Activated T-cell treated with anti-CD3 and anti-CD28 coated beads for 24 hours (primary cell): ENCODE data around the gene TTC33.
"Not testable (repeated sequence)": the region's sequence is repeated elsewhere in the genome, so short reads cannot be mapped to it uniquely, and the experiment has no call there.

ENCODE experiments used
- DNase-seq: peaks from one replicate; pipeline ENCODE4 v3.0.0-alpha.2; 2020; ENCODE audit warnings: low read depth

TTC33 gene

GRCh38 chr5:40570408-40571129 is 185.2 kb downstream of the TTC33 start:
- no peak for DNase-seq

- no peak for DNase-seq
These were observed 186.1 kb downstream of the TTC33 start for GRCh38 chr5:40569546-40570270.

- DNase-seq, result no peak
These were observed 187.2 kb downstream of the TTC33 start for GRCh38 chr5:40568548-40568947.

- not testable (repeated sequence) for DNase-seq
These were observed 192.6 kb downstream of the TTC33 start for GRCh38 chr5:40563173-40563572.

- no peak for DNase-seq
These were observed 195.2 kb downstream of the TTC33 start for GRCh38 chr5:40560474-40561110.

DNA sequence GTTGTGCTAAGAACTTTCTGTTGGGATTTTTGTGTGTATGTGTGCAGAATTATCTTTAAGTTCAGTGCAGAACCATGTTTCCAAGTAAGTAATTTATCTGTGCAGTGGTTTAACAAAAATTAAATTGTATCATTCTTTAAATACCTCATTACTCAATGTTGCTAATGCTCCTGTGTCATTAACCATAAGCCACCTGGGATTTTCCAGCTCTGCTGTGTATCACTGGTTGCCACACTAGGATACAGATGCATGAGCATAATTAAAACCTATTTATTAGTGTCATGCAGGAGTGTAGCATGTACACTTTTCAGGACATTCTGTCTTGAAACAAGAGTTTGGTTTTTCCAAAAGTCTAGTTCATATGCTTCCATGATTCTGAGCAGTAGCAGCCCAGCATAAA is 196.5 kb downstream of the TTC33 start:
- no peak for DNase-seq

DNA sequence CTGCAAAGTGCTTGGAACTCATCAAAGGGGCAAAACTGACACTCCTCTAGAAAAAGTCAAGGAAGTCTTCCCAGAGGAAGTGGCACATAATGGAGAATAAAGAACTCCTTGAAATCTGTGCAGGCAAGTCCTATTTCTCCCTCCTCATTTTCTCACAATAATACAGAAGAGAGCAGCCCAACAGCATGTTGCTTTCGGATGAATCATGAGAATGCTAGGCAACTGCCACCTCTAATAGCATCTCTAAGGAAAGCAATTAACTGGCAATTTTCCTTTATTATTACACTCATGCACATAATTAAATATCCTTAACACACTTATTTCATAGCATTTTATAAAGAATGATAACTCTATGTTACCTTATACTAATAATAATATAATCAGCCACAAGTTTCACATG is 198.3 kb downstream of the TTC33 start:
- no peak for DNase-seq

- no peak for DNase-seq
These were observed 198.9 kb downstream of the TTC33 start for GRCh38 chr5:40556811-40557210.

- DNase-seq, result no peak
These were observed 199.9 kb downstream of the TTC33 start for GRCh38 chr5:40555886-40556285.

DNA sequence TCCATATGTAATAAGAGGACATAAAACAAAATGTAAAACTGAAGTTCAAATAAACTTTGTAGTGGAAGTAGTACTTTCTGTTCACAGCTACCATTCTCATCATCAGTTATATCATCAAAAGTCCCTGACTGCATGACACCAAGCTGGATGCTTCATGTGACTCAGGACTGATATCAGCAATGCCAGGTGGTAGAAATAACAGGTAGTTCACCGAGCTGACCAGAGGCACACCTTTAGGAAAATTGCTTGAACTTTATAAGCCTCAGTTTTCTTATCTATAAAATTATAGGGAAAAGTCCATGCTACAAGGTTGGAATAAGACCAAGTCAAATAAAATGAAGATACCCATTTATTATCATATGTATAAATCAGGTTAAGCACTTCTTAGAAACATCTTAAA is 200.9 kb downstream of the TTC33 start:
- DNase-seq, result no peak

DNA sequence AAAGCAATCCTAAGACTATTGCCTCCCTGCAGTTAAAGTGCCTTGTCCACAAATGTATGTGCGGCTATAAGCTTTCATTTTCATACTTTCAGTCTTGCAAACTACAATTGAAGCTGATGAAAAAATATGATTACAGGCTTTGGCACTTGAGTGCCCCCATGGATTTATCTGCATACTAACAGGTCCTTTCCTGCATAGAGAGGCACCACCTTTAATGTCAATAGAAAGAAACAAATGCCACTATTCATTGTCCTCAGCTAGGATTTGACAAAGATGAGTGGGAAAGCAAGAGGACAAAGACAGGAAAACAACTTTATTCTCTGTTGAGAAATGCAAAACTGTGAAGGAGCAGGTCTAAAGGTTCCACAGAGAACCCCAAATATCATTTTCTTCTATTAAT is 201.7 kb downstream of the TTC33 start:
- DNase-seq, result no peak

- DNase-seq, result no peak
These were observed 202.8 kb downstream of the TTC33 start for GRCh38 chr5:40552981-40553380.

DNA sequence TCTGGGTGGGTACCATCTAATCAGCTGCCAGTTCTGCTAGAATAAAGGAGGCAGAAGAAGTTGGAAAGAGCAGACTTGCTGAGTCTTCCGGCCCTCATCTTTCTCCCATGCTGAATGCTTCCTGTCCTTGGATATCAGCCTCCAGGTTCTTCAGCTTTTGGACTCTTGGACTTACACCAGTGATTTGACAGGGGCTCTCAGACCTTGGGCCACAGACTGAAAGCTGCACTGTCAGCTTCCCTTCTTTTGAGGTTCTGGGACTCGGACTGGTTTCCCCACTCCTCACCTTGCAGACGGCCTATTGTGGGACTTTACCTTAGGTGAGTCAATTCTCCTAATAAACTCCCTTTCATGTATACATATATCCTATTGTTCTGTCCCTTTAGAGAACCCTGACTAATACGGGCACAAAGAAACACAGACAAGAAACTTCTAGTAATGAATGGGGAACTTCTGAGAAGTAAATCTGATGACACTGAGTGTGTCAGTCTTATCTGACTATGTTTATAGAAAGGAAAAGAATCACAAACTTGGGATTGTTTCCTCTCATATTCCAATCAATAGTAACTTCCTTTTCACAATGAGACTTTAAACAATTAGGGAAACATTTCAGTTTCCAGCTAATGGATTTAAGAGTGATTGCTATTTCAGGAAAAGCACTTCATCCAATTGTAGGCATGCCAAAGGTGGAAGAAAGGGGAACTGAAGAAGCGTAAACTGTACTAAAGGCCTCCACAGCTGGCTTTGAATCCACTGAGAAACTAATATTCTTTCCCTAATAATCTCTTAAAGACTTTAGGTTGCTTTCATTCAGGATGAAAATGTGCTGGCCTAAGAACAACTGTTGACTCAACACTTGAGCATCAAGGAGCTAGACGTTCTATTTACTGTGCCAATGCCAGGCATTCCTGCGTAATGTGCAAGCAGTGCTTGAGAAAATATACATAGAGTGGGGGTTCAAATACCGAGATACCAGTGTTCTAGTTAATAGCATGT is 204.0 kb downstream of the TTC33 start:
- DNase-seq, result no peak

DNA sequence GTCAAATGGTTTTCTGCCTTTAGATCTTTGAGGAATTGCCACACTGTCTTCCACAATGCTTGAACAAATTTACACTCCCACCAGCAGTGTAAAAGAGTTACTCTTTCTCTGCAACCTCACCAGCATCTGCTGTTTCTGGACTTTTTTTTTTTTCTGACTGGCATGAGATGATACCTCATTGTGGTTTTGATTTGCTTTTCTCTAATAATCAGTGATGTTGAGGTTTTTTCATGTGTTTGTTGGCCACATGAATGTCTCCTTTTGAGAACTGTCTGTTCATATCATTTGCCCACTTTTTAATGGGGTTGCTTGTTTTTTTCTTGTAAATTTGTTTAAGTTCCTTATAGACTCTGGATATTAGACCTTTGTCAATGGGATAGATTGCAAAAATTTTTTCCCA is 205.3 kb downstream of the TTC33 start:
- no peak for DNase-seq

DNA sequence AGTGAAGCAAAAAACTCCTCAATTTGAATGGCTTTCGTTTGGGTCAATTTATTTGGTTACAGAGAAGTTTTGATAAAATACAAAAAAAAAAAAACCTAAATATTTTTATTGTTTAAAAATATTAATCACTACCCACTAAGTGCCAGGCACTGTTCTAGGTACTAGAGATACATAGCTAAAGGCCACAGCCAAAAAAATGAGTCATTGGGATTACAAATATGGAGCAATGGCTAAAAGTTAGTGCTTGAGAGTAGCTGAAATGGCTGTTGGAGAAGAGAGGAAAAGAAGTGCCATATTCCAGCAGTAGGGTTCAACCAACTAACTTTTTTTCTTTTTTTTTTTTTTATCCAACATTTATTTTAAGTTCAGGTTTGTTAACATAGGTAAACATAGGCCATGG is 206.1 kb downstream of the TTC33 start:
- DNase-seq, result no peak

- no peak for DNase-seq
These were observed 207.7 kb downstream of the TTC33 start for GRCh38 chr5:40547994-40548575.

- no peak for DNase-seq
These were observed 208.2 kb downstream of the TTC33 start for GRCh38 chr5:40547557-40547956.

- DNase-seq, result no peak
These were observed 215.5 kb downstream of the TTC33 start for GRCh38 chr5:40540301-40540700.

DNA sequence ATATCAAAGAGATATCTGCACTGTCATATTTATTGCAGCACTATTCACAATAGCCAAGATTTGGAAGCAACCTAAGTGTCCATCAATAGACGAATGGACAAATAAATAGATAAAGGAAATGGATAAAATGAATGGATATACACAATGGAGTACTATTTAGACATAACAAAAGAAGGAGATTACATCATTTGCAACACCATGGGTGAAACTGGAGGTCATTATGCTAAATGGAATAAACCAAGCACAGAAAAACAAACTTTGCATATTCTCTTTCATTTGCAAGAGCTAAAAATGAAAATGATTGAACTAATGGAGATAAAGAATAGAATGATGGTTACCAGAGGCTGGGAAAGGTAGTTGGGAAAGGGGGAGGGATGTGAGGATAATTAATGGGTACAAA is 231.1 kb downstream of the TTC33 start:
- no peak for DNase-seq

- DNase-seq, result no peak
These were observed 233.8 kb downstream of the TTC33 start for GRCh38 chr5:40521925-40522324.

GRCh38 chr5:40521108-40521785 is 234.5 kb downstream of the TTC33 start:
- DNase-seq, result no peak
